GM12872 (cell line): ENCODE results near the gene BAMBI.

Experiments
- TF ChIP-seq, protein P1 (sequence below): IDR thresholded peaks from 3 replicates; pipeline ENCODE4 v1.5.1; 2011; ENCODE audit warnings: low read depth, mild to moderate bottlenecking, low read length, moderate library complexity; ENCODE audit not compliant: insufficient read depth

The BAMBI gene

DNA sequence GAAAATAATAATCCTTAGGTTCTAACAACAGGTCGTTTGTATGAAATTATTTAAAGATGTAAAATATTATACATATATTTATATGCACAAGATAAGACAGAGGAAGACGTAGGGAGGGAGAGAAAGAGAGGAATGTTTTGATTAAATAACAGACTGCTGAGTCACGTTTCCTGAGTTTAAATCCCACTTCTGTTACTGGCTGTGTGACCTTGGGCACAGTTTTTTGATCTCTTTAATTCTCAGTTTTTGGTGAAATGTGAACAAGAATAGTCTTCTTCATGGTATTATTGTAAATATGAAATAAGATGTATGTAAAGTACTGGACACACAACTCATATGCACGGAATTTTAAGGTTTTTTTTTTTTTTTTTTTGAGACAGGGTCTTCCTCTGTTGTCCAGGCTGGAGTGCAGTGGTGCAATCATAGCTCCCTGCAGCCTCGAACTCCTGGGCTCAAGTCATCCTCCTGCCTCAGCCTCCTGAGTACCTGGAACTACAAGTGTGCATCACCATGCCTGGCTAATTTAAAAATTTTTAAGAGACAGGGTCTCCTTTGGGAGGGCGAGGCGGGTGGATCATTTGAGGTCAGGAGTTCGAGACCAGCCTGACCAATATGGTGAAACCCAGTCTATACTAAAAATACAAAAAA, 42.6 kb downstream of the BAMBI start:
- TF ChIP-seq, protein P1, sequence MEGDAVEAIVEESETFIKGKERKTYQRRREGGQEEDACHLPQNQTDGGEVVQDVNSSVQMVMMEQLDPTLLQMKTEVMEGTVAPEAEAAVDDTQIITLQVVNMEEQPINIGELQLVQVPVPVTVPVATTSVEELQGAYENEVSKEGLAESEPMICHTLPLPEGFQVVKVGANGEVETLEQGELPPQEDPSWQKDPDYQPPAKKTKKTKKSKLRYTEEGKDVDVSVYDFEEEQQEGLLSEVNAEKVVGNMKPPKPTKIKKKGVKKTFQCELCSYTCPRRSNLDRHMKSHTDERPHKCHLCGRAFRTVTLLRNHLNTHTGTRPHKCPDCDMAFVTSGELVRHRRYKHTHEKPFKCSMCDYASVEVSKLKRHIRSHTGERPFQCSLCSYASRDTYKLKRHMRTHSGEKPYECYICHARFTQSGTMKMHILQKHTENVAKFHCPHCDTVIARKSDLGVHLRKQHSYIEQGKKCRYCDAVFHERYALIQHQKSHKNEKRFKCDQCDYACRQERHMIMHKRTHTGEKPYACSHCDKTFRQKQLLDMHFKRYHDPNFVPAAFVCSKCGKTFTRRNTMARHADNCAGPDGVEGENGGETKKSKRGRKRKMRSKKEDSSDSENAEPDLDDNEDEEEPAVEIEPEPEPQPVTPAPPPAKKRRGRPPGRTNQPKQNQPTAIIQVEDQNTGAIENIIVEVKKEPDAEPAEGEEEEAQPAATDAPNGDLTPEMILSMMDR: no peak

DNA sequence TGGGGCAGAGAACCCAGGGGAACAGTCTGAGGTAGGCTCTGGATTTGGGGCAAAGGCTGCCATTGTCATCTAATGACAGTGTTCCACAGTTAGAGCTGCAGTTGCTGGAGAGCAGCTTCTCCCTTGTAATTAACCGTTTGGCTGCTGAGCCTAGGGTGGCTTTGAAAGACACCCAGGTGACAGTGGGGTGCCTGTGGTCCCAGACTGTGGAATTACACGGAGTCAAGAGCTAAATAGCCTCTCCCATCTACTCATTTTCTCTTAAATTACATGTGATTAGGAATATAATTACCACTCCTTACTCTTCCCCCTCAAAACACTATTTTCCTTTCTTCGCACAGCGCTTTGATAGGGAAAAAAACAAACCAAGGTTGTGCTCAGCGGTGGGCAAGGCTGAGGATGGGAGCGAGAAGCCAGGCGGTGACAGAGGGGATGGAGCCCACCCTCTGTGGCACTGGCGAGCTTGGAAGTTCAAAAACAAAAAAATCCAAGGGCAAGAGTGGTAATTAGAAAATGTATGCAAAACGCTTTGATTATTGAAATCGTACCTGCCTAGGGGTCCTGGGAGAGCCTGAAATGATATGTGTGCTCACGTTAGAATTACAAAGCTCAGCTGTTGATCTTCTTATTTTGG, 44.1 kb downstream of the BAMBI start:
- TF ChIP-seq, protein P1: no peak

DNA sequence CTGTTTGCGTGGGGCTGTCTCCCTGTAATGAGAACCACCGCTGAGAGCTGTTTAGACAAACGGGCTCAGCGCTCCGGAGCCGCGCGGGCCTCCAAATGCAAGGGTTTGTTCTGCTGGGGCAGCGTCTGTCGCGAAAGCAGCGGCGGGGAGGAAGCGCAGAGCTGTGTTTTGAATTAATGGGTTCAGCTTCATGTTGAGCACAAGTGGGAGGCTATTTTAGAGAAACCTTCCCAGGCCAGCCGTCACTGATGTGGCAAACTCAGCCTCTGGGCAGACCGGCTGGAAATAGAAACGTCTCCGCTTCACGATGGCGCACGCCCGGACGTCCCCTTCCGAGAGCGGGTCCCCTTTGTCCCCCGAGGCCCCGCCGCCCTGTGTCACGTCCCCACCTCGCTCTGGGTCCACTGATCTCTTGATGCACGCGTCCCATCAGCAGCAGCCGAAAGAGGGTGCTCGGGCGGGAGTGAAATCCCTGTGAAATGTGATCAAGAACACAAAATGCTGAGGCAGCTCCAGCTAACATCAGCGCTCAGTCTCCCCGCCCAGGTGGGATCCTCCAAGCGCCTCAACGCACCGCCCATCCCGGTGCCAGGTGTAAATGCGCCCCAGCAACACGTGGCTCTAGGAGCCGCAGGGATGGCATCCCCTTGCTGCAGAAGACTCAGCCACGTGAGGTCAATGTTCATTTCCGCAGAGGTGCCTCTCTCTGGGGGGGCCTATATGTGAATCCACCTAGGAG, 44.9 kb downstream of the BAMBI start:
- TF ChIP-seq, protein P1: no peak

GRCh38 chr10:28728366-28728765, 51.0 kb downstream of the BAMBI start:
- TF ChIP-seq, protein P1: no peak

GRCh38 chr10:28730031-28730778, 52.9 kb downstream of the BAMBI start:
- TF ChIP-seq, protein P1: no peak

- TF ChIP-seq, protein P1: no peak
These were observed 54.8 kb downstream of the BAMBI start for GRCh38 chr10:28732091-28732490.
